Measurements from ENCODE around the gene MINK1. TPM values are rescaled to one million over a fixed set of nuclear protein-coding genes. Genes with fewer than 3 reads are reported as not detected.

Gene MINK1
- total and polyA plus RNA-seq, 2 of the 13 experiments (the other 11 are each of a cell fraction or from before 2014, with no cell fraction given) = 17.2 to 63.9 TPM

DNA sequence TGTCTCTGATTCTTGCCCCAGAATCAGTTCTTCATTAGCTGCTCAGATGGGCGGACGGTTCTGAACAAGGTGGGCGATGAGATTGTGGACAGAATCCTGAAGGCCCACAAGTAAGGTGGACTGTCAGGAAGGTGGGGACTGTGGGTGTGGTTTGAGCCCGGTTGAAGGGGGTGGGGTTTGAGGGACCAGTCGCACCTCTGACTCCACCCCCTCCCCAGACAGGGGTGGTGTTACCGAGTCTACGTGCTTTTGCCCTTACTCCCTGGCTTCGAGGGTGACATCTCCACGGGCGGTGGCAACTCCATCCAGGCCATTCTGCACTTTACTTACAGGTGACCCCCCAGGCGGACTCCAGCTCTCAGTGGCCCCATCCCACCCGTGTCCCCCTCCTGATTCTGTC, 14.9 kb upstream of the MINK1 start:
- CTCF ChIA-PET (ENCODE audit: low intra/inter-chr PET ratio, low total read pairs) = no interaction called here
- H3K9me3 ChIP-seq (ENCODE audit: low read length) = no peaks in the 10 kb centered on the region
- ATAC-seq (no peak), DNase-seq (ENCODE audit: low spot score) (no peak), FAIRE-seq (no peak)
- H3K4me3 ChIP-seq (replicated peaks in 1 of 3; ENCODE audit: insufficient read depth in 1 of 3, low read depth in 2 of 3, low read length in 3 of 3) = no peak overlapping the region
- H3K9ac ChIP-seq (ENCODE audit: insufficient read depth, low read depth, low read length) = no peak overlapping the region
- no peak overlapping the region for H3K27ac ChIP-seq (ENCODE audit: extremely low read length, insufficient read depth, low read length)
- no peaks in the 10 kb centered on the region for H3K79me2 ChIP-seq (ENCODE audit: insufficient read depth, low read length)
- 86% methylated on average over 10 of the region's 12 CpGs for WGBS (ENCODE audit: low lambda C conversion rate)
- POLR2A ChIA-PET = interaction anchor here (0.9 kb wide), 1 partner anchor 15 kb away, joined by 3 read pairs; the partner anchor contains the start of gene MINK1
- intact Hi-C loops (cut with micrococcal nuclease; ENCODE audit: unreplicated experiment) (no loop called here), in situ Hi-C loops (cut with HindIII; ENCODE audit: extremely low pct_ligation_motif_present, low pct_unique_long_range_greater_than_20kb) (no loop called here)
- TF ChIP-seq ZNF614 (CRISPR knock-in tag; IDR thresholded peaks at IDR 0.05; ENCODE audit: borderline replicate concordance) (no peak), ZFP37 (CRISPR knock-in tag; IDR thresholded peaks at IDR 0.05; ENCODE audit: borderline replicate concordance) (no peak)
- TF ChIP-seq, protein P1, sequence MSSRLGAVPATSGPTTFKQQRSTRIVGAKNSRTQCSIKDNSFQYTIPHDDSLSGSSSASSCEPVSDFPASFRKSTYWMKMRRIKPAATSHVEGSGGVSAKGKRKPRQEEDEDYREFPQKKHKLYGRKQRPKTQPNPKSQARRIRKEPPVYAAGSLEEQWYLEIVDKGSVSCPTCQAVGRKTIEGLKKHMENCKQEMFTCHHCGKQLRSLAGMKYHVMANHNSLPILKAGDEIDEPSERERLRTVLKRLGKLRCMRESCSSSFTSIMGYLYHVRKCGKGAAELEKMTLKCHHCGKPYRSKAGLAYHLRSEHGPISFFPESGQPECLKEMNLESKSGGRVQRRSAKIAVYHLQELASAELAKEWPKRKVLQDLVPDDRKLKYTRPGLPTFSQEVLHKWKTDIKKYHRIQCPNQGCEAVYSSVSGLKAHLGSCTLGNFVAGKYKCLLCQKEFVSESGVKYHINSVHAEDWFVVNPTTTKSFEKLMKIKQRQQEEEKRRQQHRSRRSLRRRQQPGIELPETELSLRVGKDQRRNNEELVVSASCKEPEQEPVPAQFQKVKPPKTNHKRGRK (CRISPR knock-in tag; IDR thresholded peaks at IDR 0.05) = no peak
- no peaks in the 10 kb centered on the region for H3K27me3 ChIP-seq (ENCODE audit: control insufficient read depth in 1 of 2, insufficient read depth in 2 of 2, low read length in 2 of 2)
- peaks cover 10 to 12% of the 10 kb centered on the region in 2 experiments; a peak in 4 of 5 replicates for H3K36me3 ChIP-seq (replicated peaks in 1 of 2; ENCODE audit: control insufficient read depth in 1 of 2, insufficient read depth in 2 of 2, low read length in 2 of 2)
- no peak overlapping the region for H2AFZ ChIP-seq (ENCODE audit: low read length)
- H3K4me1 ChIP-seq (ENCODE audit: insufficient read depth, low read length) = no peaks in the 10 kb centered on the region
- H3K4me2 ChIP-seq (ENCODE audit: low read depth, low read length) = no peak overlapping the region
- H4K20me1 ChIP-seq (ENCODE audit: insufficient read depth, low read length) = no peaks in the 10 kb centered on the region
- BruUV-seq (replicated peaks) = no TSS peak

DNA sequence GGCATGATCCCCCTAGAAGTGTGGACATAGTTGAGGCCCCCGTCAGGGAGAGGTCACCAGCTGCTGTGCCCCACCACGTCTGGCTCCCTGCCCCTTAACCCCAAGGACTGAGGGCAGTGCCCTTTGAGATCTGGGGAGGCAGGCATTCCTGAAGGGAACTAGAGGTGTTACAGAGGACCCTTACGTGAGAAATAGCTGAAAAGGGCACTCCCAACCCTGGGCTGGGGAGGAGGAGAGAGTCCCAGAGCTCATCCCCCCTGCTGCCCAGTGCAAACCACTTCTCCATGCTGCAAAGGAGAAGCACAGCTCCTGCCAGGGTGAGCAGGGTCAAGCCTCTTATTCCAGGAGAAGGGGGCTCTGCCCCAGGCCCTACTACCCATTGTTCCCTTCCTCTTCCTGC, 10.3 kb upstream of the MINK1 start:
- intact Hi-C loops (cut with micrococcal nuclease; ENCODE audit: unreplicated experiment) = no loop called here
- ATAC-seq = peak; percentile 19; the same call in 1 of the 3 replicates
- Histone ChIP-seq H3K9me3 (ENCODE audit: low read length) (no peaks in the 10 kb centered on the region), H4K20me1 (ENCODE audit: insufficient read depth, low read length) (no peaks in the 10 kb centered on the region), H3K4me2 (ENCODE audit: low read depth, low read length) (no peak overlapping the region), H3K4me1 (ENCODE audit: insufficient read depth, low read length) (no peaks in the 10 kb centered on the region), H3K27ac (ENCODE audit: extremely low read length, insufficient read depth, low read length) (no peak overlapping the region), H2AFZ (ENCODE audit: low read length) (no peak overlapping the region), H3K9ac (ENCODE audit: insufficient read depth, low read depth, low read length) (no peak overlapping the region), H3K36me3 (replicated peaks in 1 of 2; ENCODE audit: control insufficient read depth in 1 of 2, insufficient read depth in 2 of 2, low read length in 2 of 2) (peaks cover 0 to 1% of the 10 kb centered on the region in 2 experiments; a peak in 1 of 5 replicates), H3K27me3 (ENCODE audit: control insufficient read depth in 1 of 2, insufficient read depth in 2 of 2, low read length in 2 of 2) (no peaks in the 10 kb centered on the region), H3K79me2 (ENCODE audit: insufficient read depth, low read length) (no peaks in the 10 kb centered on the region), H3K4me3 (replicated peaks in 1 of 3; ENCODE audit: insufficient read depth in 1 of 3, low read depth in 2 of 3, low read length in 3 of 3) (no peak overlapping the region)
- no TSS peak for BruUV-seq (replicated peaks)
- POLR2A ChIA-PET = no interaction called here
- FAIRE-seq = no peak
- TF ChIP-seq SMAD9 (CRISPR knock-in tag; IDR thresholded peaks at IDR 0.05) (no peak), SETDB1 (CRISPR knock-in tag; IDR thresholded peaks at IDR 0.05; ENCODE audit: borderline replicate concordance) (no peak), ZNF772 (CRISPR knock-in tag; IDR thresholded peaks at IDR 0.05) (no peak), SNRNP70 (IDR thresholded peaks at IDR 0.05; ENCODE audit: low read depth, low read length) (no peak)
- TF ChIP-seq, protein P2, sequence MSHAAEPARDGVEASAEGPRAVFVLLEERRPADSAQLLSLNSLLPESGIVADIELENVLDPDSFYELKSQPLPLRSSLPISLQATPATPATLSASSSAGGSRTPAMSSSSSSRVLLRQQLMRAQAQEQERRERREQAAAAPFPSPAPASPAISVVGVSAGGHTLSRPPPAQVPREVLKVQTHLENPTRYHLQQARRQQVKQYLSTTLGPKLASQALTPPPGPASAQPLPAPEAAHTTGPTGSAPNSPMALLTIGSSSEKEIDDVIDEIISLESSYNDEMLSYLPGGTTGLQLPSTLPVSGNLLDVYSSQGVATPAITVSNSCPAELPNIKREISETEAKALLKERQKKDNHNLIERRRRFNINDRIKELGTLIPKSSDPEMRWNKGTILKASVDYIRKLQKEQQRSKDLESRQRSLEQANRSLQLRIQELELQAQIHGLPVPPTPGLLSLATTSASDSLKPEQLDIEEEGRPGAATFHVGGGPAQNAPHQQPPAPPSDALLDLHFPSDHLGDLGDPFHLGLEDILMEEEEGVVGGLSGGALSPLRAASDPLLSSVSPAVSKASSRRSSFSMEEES (CRISPR knock-in tag; IDR thresholded peaks at IDR 0.05) = no peak
- in situ Hi-C loops (cut with HindIII; ENCODE audit: extremely low pct_ligation_motif_present, low pct_unique_long_range_greater_than_20kb) = no loop called here
- 79% methylated on average over 2 of the region's 3 CpGs for WGBS (ENCODE audit: low lambda C conversion rate)
- CTCF ChIA-PET (ENCODE audit: low intra/inter-chr PET ratio, low total read pairs) = no interaction called here
- no peak for DNase-seq (ENCODE audit: low spot score)
